H1 (cell line): ENCODE data around the gene INPP5J. TPM values are rescaled to one million over a fixed set of nuclear protein-coding genes. Genes with fewer than 3 reads are reported as not detected.

ENCODE experiments used
- KDM4A ChIP-seq: IDR thresholded peaks from one replicate; pipeline ENCODE4 v1.7.1; 2012; ENCODE audit warnings: low read depth, mild to moderate bottlenecking, moderate library complexity, low read length, inconsistent platforms; ENCODE audit not compliant: severe bottlenecking
- PHF8 ChIP-seq: fragments of 200-600 bp; sonication (generic); conservative IDR thresholded peaks from 2 replicates; pipeline ENCODE4 v1.7.1; 2012; ENCODE audit warnings: low read depth, mild to moderate bottlenecking, inconsistent platforms, low read length, moderate library complexity
- RAD21 ChIP-seq, 2 experiments: IDR thresholded peaks in 1 of 2; conservative IDR thresholded peaks in 1 of 2; 2 replicates each; pipeline ENCODE4 v1.6.1; 2011; ENCODE audit warnings: low read depth in 2 of 2, low read length in 2 of 2, improper control_type of control experiment in 1 of 2, inconsistent platforms in 1 of 2, mild to moderate bottlenecking in 1 of 2, moderate library complexity in 1 of 2
- RBBP5 ChIP-seq: IDR thresholded peaks from 2 replicates; pipeline ENCODE4 v1.7.1; 2012; ENCODE audit warnings: low read depth, mild to moderate bottlenecking, inconsistent platforms, low read length, moderate library complexity, borderline replicate concordance
- RNF2 ChIP-seq: fragments of 200-900, 300-1000 bp; sonication (generic); IDR thresholded peaks from 2 replicates; pipeline ENCODE4 v1.7.1; 2016; ENCODE audit warnings: borderline replicate concordance, low read depth, mild to moderate bottlenecking, antibody characterized with exemption, low read length; ENCODE audit not compliant: poor library complexity, severe bottlenecking; ENCODE audit errors: missing control alignments
- SIN3A ChIP-seq, 2 experiments: IDR thresholded peaks in 1 of 2; conservative IDR thresholded peaks in 1 of 2; 2 replicates each; pipeline ENCODE4 v1.6.1; 2011 to 2012; ENCODE audit warnings: low read length in 2 of 2, improper control_type of control experiment in 1 of 2, low read depth in 1 of 2, mild to moderate bottlenecking in 1 of 2
- TAF1 ChIP-seq: IDR thresholded peaks from 2 replicates; pipeline ENCODE4 v1.6.1; 2011; ENCODE audit warnings: mild to moderate bottlenecking, low read depth, low read length
- polyA plus RNA-seq, 7 experiments: library from polyadenylated mRNA; depleted of rRNA in 3 of 7; stranded (reverse) in 5 of 7; unstranded in 2 of 7; fragments of >200 nt in 5 of 7; fragments of 200-250 nt in 2 of 7; gene quantifications; 1 replicate in 5 of 7; 2 replicates in 1 of 7; 4 replicates in 1 of 7; pipeline versions ENCODE4 v1.2.1 to v1.2.3, GENCODE V29; 2011 to 2013; ENCODE audit warnings: missing spikeins in 2 of 7, mixed read lengths in 2 of 7
- total RNA-seq: library from RNA; stranded (reverse); fragmentation: NEBNext Ultra II Directional; extraction: Animal tissue kit (Norgen Biotek cat#: 25700); gene quantifications from 2 replicates; pipeline ENCODE4 v1.2.1, GENCODE V29; 2021
- TF ChIP-seq, protein P1 (sequence below): IDR thresholded peaks from 2 replicates; pipeline ENCODE4 v1.6.1; 2012; ENCODE audit warnings: inconsistent platforms

Gene INPP5J
- total and polyA plus RNA-seq, 2 of the 8 experiments (the other 6 are each of a cell fraction or from before 2014, with no cell fraction given), result 5.4 to 6.0 TPM

GRCh38 chr22:31098632-31099110 lies 24.1 kb upstream of the INPP5J start (continued):
- TF ChIP-seq SIN3A (conservative IDR thresholded peaks at IDR 0.05 in 1 of 2, IDR thresholded peaks at IDR 0.05 in 1 of 2; ENCODE audit: low read depth in 1 of 2, low read length in 2 of 2) (no peak; a peak in 1 of 4 replicates), PHF8 (no peak), RNF2 (no peak), RBBP5 (no peak), TAF1 (peak; percentile 71; the same call in 1 of the 2 replicates), RAD21 (IDR thresholded peaks at IDR 0.05 in 1 of 2, conservative IDR thresholded peaks at IDR 0.05 in 1 of 2; ENCODE audit: low read depth in 2 of 2, low read length in 2 of 2) (peak in 1 of 2 experiments; percentile 19; a peak in 1 of 4 replicates), KDM4A (no peak)
- TF ChIP-seq, protein P1, sequence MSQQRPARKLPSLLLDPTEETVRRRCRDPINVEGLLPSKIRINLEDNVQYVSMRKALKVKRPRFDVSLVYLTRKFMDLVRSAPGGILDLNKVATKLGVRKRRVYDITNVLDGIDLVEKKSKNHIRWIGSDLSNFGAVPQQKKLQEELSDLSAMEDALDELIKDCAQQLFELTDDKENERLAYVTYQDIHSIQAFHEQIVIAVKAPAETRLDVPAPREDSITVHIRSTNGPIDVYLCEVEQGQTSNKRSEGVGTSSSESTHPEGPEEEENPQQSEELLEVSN, result peak; percentile 84
